B cell (primary cell): Measurements from ENCODE around the gene ZNF622.

Experiments used
- CTCF ChIP-seq: fragments of 200-600 bp; IDR thresholded peaks from one replicate; pipeline ENCODE4 v1.8.0; 2022; ENCODE audit warnings: antibody characterized with exemption, mild to moderate bottlenecking
- EZH2 ChIP-seq: IDR thresholded peaks from 2 replicates; pipeline ENCODE4 v1.6.1; 2012; ENCODE audit warnings: borderline replicate concordance, low read depth, mild to moderate bottlenecking, moderate library complexity, low read length; ENCODE audit not compliant: insufficient read depth, poor library complexity, severe bottlenecking

DNA sequence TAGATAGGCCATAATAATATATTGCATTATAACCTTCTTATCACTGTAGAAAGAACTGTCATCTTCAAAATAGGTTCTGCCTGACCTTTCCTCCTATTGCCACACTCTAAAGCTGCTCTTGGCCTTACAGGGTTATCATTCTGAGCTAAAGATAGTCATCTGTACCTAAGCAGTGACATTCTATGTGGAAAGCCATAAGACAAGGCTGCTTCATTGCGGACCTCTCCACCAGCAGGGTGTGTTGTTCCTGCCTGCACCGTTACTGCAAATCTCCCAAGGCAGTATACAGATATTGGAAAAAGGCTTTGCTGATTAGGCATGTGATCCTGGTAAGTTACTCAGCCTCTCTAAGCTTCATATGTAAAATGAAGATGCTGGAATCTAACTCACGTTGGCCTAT is 8.1 kb downstream of the ZNF622 start:
- TF ChIP-seq CTCF (no peak), EZH2 (no peak)
